HuH-7 (cell line): ENCODE data around the gene TCF7L2.
"Not testable (repeated sequence)": the region's sequence is repeated elsewhere in the genome, so short reads cannot be mapped to it uniquely, and the experiment has no call there.

Experiments
- DNase-seq: peaks from one replicate; pipeline ENCODE4 v3.0.0; 2011; ENCODE audit warnings: low spot score

Gene TCF7L2

GRCh38 chr10:113047151-113047550 is 97.1 kb downstream of the TCF7L2 start:
- no peak for DNase-seq

GRCh38 chr10:113047605-113047962 is 97.5 kb downstream of the TCF7L2 start:
- no peak for DNase-seq

GRCh38 chr10:113047963-113048781 is 98.1 kb downstream of the TCF7L2 start:
- no peak for DNase-seq

- no peak for DNase-seq
Measured at GRCh38 chr10:113049881-113050280, 99.8 kb downstream of the TCF7L2 start.

- DNase-seq = no peak
Measured at GRCh38 chr10:113052076-113052830, 102.2 kb downstream of the TCF7L2 start.

- no peak for DNase-seq
Measured at GRCh38 chr10:113053091-113053490, 103.0 kb downstream of the TCF7L2 start.

- no peak for DNase-seq
Measured at GRCh38 chr10:113053881-113054280, 103.8 kb downstream of the TCF7L2 start.

- no peak for DNase-seq
Measured at GRCh38 chr10:113055458-113055857, 105.4 kb downstream of the TCF7L2 start.

- no peak for DNase-seq
Measured at GRCh38 chr10:113056030-113056429, 106.0 kb downstream of the TCF7L2 start.

- no peak for DNase-seq
Measured at GRCh38 chr10:113056441-113057021, 106.5 kb downstream of the TCF7L2 start.

- no peak for DNase-seq
Measured at GRCh38 chr10:113057948-113058522, 108.0 kb downstream of the TCF7L2 start.

- DNase-seq = peak; percentile 43
Measured at GRCh38 chr10:113058523-113059370, 108.7 kb downstream of the TCF7L2 start.

GRCh38 chr10:113059371-113059780 is 109.3 kb downstream of the TCF7L2 start:
- peak; percentile 51 for DNase-seq

GRCh38 chr10:113060201-113061053 is 110.4 kb downstream of the TCF7L2 start:
- peak; percentile 32 for DNase-seq

- DNase-seq = no peak
Measured at GRCh38 chr10:113061054-113061430, 111.0 kb downstream of the TCF7L2 start.

- no peak for DNase-seq
Measured at GRCh38 chr10:113061557-113061956, 111.5 kb downstream of the TCF7L2 start.

- peak; percentile 36 for DNase-seq
Measured at GRCh38 chr10:113063043-113063967, 113.3 kb downstream of the TCF7L2 start.

GRCh38 chr10:113064039-113064438 is 114.0 kb downstream of the TCF7L2 start:
- DNase-seq = no peak

GRCh38 chr10:113066120-113066519 is 116.1 kb downstream of the TCF7L2 start:
- not testable (repeated sequence) for DNase-seq
